Mesenchymal stem cell (in vitro differentiated cells and primary cell): ENCODE data around the gene ARVCF.
A peak's percentile ranks its signal among the peaks of the same experiment; 100 is the strongest.

ENCODE experiments used
- DNase-seq: peaks from one replicate; pipeline ENCODE4 v3.0.0-alpha.2; 2013
- H2AFZ ChIP-seq: one replicate; pipeline ENCODE4 v1.6.1; 2013; ENCODE audit warnings: low read depth, mild to moderate bottlenecking, control low read depth, inconsistent platforms, low read length, moderate library complexity
- H2AK5ac ChIP-seq: 2 replicates; pipeline ENCODE4 v1.6.1; 2013; ENCODE audit warnings: low read length, moderate library complexity, mild to moderate bottlenecking, inconsistent platforms; ENCODE audit not compliant: severe bottlenecking
- H2BK120ac ChIP-seq: one replicate; pipeline ENCODE4 v1.6.1; 2013; ENCODE audit warnings: low read depth, mild to moderate bottlenecking, inconsistent platforms, low read length, moderate library complexity
- H2BK12ac ChIP-seq, 2 experiments: one replicate each; pipeline ENCODE4 v1.6.1; 2013; ENCODE audit warnings: inconsistent platforms in 2 of 2, low read length in 2 of 2, mild to moderate bottlenecking in 2 of 2, moderate library complexity in 2 of 2, control low read depth in 1 of 2
- H2BK15ac ChIP-seq: one replicate; pipeline ENCODE4 v1.6.1; 2013; ENCODE audit warnings: mild to moderate bottlenecking, low read depth, inconsistent platforms; ENCODE audit not compliant: poor library complexity, severe bottlenecking
- H2BK5ac ChIP-seq: 2 replicates; pipeline ENCODE4 v1.6.1; 2013; ENCODE audit warnings: low read depth, mild to moderate bottlenecking, low read length, control low read depth, inconsistent platforms; ENCODE audit not compliant: poor library complexity, severe bottlenecking
- H3K14ac ChIP-seq, 2 experiments: one replicate each; pipeline ENCODE4 v1.6.1; 2013; ENCODE audit warnings: inconsistent platforms in 2 of 2, low read length in 2 of 2, control low read depth in 1 of 2, mild to moderate bottlenecking in 1 of 2, moderate library complexity in 1 of 2
- H3K18ac ChIP-seq, 2 experiments: one replicate each; pipeline ENCODE4 v1.6.1; 2013; ENCODE audit warnings: inconsistent platforms in 2 of 2, low read length in 2 of 2, control low read depth in 1 of 2, low read depth in 1 of 2, mild to moderate bottlenecking in 1 of 2
- H3K23ac ChIP-seq, 2 experiments: one replicate each; pipeline ENCODE4 v1.6.1; 2013; ENCODE audit warnings: inconsistent platforms in 2 of 2, low read length in 2 of 2, mild to moderate bottlenecking in 2 of 2, moderate library complexity in 2 of 2, control low read depth in 1 of 2
- H3K27ac ChIP-seq: 2 replicates; pipeline ENCODE4 v1.5.1; 2013; ENCODE audit warnings: mild to moderate bottlenecking, moderate library complexity, low read length, control low read depth, inconsistent platforms; ENCODE audit not compliant: poor library complexity, severe bottlenecking
- H3K27me3 ChIP-seq, 2 experiments: 2 replicates each; pipeline versions ENCODE4 v1.6.1 to v1.7.0; 2013; ENCODE audit warnings: low read length in 2 of 2, mild to moderate bottlenecking in 2 of 2, moderate library complexity in 2 of 2, control low read depth in 1 of 2, inconsistent platforms in 1 of 2; ENCODE audit not compliant: control insufficient read depth in 1 of 2, insufficient read depth in 1 of 2
- H3K36me3 ChIP-seq, 2 experiments: 2 replicates each; pipeline versions ENCODE4 v1.6.1 to v1.7.0; 2013; ENCODE audit warnings: low read length in 2 of 2, control low read depth in 1 of 2, inconsistent platforms in 1 of 2, low read depth in 1 of 2, mild to moderate bottlenecking in 1 of 2; ENCODE audit not compliant: insufficient read depth in 2 of 2, control insufficient read depth in 1 of 2
- H3K4ac ChIP-seq, 2 experiments: one replicate each; pipeline ENCODE4 v1.6.1; 2013; ENCODE audit warnings: inconsistent platforms in 2 of 2, low read length in 2 of 2, mild to moderate bottlenecking in 2 of 2, moderate library complexity in 2 of 2, control low read depth in 1 of 2, low read depth in 1 of 2
- H3K4me1 ChIP-seq: 2 replicates; pipeline ENCODE4 v1.6.1; 2013; ENCODE audit warnings: low read depth, low read length, control low read depth; ENCODE audit not compliant: control insufficient read depth, insufficient read depth
- H3K4me2 ChIP-seq: 2 replicates; pipeline ENCODE4 v1.6.1; 2013; ENCODE audit warnings: low read length, mild to moderate bottlenecking, inconsistent platforms; ENCODE audit not compliant: poor library complexity, severe bottlenecking
- H3K4me3 ChIP-seq, 2 experiments: 2 replicates each; pipeline versions ENCODE4 v1.5.1 to v1.7.0; 2013; ENCODE audit warnings: low read length in 2 of 2, mild to moderate bottlenecking in 2 of 2, control low read depth in 1 of 2, low read depth in 1 of 2; ENCODE audit not compliant: insufficient read depth in 1 of 2
- H3K79me1 ChIP-seq: replicated peaks from 2 replicates; pipeline ENCODE4 v1.6.1; 2013; ENCODE audit warnings: mild to moderate bottlenecking, control low read depth, low read length, inconsistent platforms; ENCODE audit not compliant: poor library complexity, severe bottlenecking
- H3K9ac ChIP-seq: 2 replicates; pipeline ENCODE4 v1.7.0; 2013; ENCODE audit warnings: mild to moderate bottlenecking, low read length, moderate library complexity
- H3K9me3 ChIP-seq: 2 replicates; pipeline ENCODE4 v1.7.0; 2013; ENCODE audit warnings: mild to moderate bottlenecking, low read length; ENCODE audit not compliant: control insufficient read depth
- H4K8ac ChIP-seq: one replicate; pipeline ENCODE4 v1.6.1; 2013; ENCODE audit warnings: inconsistent platforms, mild to moderate bottlenecking, low read length, moderate library complexity
- H4K91ac ChIP-seq: one replicate; pipeline ENCODE4 v1.6.1; 2013; ENCODE audit warnings: mild to moderate bottlenecking, low read length, inconsistent platforms
- WGBS: methylation state at CpG from one replicate; pipeline ENCODE4 v1.1.7; 2013; ENCODE audit warnings: mixed read lengths; 5-methylcytosine and 5-hydroxymethylcytosine counted together

The ARVCF gene

GRCh38 chr22:20015187-20015625 lies 1.4 kb downstream of the ARVCF start:
- no peak overlapping the region for H3K18ac ChIP-seq
- no peak overlapping the region for H3K4ac ChIP-seq
- no peak overlapping the region for H3K4me2 ChIP-seq
- H3K27me3 ChIP-seq = peaks cover 27 to 38% of the 10 kb centered on the region in 2 experiments
- no peak overlapping the region for H2BK12ac ChIP-seq
- H4K91ac ChIP-seq = no peak overlapping the region
- no peaks in the 10 kb centered on the region for H3K36me3 ChIP-seq
- peaks cover 3% of the 10 kb centered on the region for H3K79me1 ChIP-seq
- H2BK5ac ChIP-seq = no peak overlapping the region
- no peak overlapping the region for H3K9ac ChIP-seq
- H3K4me3 ChIP-seq = no peak overlapping the region
- H3K23ac ChIP-seq = no peak overlapping the region
- H2AK5ac ChIP-seq = no peak overlapping the region
- H3K27ac ChIP-seq = no peak overlapping the region
- H2AFZ ChIP-seq = no peak overlapping the region
- no peak overlapping the region for H2BK120ac ChIP-seq
- no peak overlapping the region for H3K14ac ChIP-seq
- no peak overlapping the region for H2BK15ac ChIP-seq
- WGBS = 86% methylated on average over 10 of the region's 10 CpGs
- DNase-seq = no peak
- H3K9me3 ChIP-seq = no peaks in the 10 kb centered on the region
- no peak overlapping the region for H4K8ac ChIP-seq
- H3K4me1 ChIP-seq = peaks cover 24% of the 10 kb centered on the region

DNA sequence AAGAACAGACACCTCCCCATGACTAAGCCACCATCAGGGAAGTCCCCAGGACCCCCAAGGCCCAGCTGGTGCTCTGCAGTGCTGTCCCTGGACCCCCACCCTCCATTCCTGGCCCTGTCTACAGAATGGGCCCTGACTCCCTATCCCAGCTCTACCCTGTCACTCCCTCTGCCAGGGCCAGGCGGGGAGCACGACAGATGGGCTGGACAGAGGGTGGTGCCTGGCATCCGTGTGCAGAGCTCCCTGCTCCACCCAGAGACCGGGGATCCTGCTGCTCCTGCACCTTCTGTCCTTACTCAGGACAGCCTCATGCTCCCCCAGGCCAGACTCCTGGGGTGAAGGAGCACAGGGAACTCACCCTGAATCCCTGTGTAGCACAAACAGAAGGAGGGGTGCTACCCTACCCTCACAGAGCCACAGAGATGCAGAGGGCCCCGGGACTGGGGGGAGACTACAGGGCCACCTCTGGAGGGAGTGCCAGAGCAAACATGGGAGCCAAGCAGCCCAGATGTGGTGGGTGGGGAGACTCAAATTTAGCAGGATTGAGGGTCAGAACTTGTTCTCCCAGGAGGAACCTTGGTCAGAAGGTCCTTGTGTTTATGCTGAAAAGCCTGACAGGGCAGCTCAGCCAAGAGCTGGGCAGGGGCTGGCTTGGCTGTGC lies 2.0 kb downstream of the ARVCF start:
- Histone ChIP-seq H3K9me3 (no peaks in the 10 kb centered on the region), H3K4ac (no peak overlapping the region), H2AFZ (no peak overlapping the region), H3K9ac (no peak overlapping the region), H2BK120ac (no peak overlapping the region), H3K27me3 (peaks cover 27 to 41% of the 10 kb centered on the region in 2 experiments), H3K4me3 (no peak overlapping the region), H3K4me2 (peak overlapping the region; percentile 30), H4K91ac (no peak overlapping the region), H3K23ac (no peak overlapping the region), H2BK15ac (no peak overlapping the region), H2BK5ac (no peak overlapping the region), H3K4me1 (peaks cover 23% of the 10 kb centered on the region), H4K8ac (no peak overlapping the region), H3K14ac (no peak overlapping the region), H2AK5ac (no peak overlapping the region), H3K18ac (no peak overlapping the region), H2BK12ac (no peak overlapping the region), H3K36me3 (no peaks in the 10 kb centered on the region), H3K27ac (no peak overlapping the region), H3K79me1 (peaks cover 3% of the 10 kb centered on the region)
- no peak for DNase-seq
- WGBS = 90% methylated on average over 5 of the region's 5 CpGs

DNA sequence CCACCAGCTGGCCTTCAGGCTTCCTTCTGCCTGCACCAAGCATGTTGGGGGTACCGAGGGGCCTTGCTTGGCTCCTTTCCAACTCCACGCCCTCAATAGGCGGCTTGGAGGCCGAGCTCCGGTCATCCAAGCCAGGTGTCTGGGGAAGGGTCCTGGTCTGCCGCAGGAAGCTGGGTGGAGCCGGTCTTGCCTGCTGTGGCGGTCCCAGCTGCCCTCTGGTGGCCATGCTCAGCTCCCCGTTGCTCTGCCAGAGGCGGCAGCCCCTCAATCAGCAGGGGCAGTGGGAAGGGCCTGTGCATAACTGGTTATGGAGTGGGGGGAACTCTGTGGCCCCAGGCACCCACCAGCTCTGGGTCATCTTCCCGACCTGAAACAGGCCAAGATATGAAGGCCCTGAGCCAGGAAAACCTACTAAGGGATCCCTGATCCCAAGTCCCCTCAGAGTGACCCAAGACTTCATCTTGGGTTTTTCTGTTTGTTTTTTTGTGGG lies 3.2 kb downstream of the ARVCF start:
- H4K8ac ChIP-seq = no peak overlapping the region
- H3K27ac ChIP-seq = no peak overlapping the region
- peak; percentile 60 for DNase-seq
- H2AFZ ChIP-seq = no peak overlapping the region
- H3K4ac ChIP-seq = no peak overlapping the region
- H3K4me2 ChIP-seq = no peak overlapping the region
- H2BK120ac ChIP-seq = no peak overlapping the region
- 4% methylated on average over 11 of the region's 11 CpGs for WGBS
- no peak overlapping the region for H2BK12ac ChIP-seq
- no peak overlapping the region for H3K23ac ChIP-seq
- H2AK5ac ChIP-seq = no peak overlapping the region
- no peak overlapping the region for H2BK15ac ChIP-seq
- no peak overlapping the region for H3K4me3 ChIP-seq
- peaks cover 3% of the 10 kb centered on the region for H3K79me1 ChIP-seq
- no peak overlapping the region for H4K91ac ChIP-seq
- peaks cover 24 to 34% of the 10 kb centered on the region in 2 experiments for H3K27me3 ChIP-seq
- H3K14ac ChIP-seq = no peak overlapping the region
- H3K36me3 ChIP-seq = no peaks in the 10 kb centered on the region
- H2BK5ac ChIP-seq = no peak overlapping the region
- no peaks in the 10 kb centered on the region for H3K9me3 ChIP-seq
- peaks cover 24% of the 10 kb centered on the region for H3K4me1 ChIP-seq
- no peak overlapping the region for H3K18ac ChIP-seq
- no peak overlapping the region for H3K9ac ChIP-seq

DNA sequence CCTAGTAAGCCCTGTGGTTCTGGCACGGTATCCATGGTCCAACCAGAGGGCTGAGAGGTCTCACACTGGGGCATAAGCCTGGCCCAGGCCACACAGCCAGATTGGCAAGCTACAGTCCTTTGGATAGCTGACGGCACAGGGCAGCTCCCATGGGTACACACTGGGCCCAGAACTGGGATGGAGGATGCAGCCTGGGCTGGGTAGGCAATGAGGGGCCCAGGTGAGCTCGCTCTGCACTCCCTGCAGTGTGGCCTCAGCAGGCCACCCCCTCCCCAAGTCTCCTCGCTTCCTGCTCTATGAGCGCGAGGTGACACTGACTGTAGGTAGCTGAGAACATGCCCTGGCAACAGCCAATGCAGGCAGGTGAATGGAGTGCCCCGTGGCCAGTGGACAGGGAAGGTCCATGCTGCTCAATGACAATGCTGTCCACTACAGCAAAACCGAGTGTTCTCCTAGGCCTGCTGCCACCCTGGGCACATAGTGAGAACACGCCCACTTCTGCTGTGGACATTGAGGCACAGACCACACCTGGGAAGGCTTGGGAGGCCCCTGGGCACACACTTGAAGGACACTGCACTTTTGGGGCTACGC lies 3.8 kb downstream of the ARVCF start:
- H4K91ac ChIP-seq = no peak overlapping the region

More for the DNA sequence above, 3.8 kb downstream of the ARVCF start:
- Histone ChIP-seq H3K9me3 (no peaks in the 10 kb centered on the region), H3K4me2 (no peak overlapping the region), H3K79me1 (peaks cover 3% of the 10 kb centered on the region), H3K4ac (no peak overlapping the region), H3K9ac (no peak overlapping the region), H3K23ac (no peak overlapping the region), H3K27ac (no peak overlapping the region), H3K4me3 (no peak overlapping the region), H3K14ac (peak overlapping the region in 1 of 2 experiments; percentile 50), H2AK5ac (peak overlapping the region; percentile 6), H2BK5ac (no peak overlapping the region), H3K4me1 (peaks cover 26% of the 10 kb centered on the region), H3K18ac (peak overlapping the region in 1 of 2 experiments; percentile 46), H3K27me3 (peaks cover 19 to 28% of the 10 kb centered on the region in 2 experiments), H3K36me3 (no peaks in the 10 kb centered on the region), H2BK12ac (no peak overlapping the region), H4K8ac (no peak overlapping the region), H2BK120ac (no peak overlapping the region), H2BK15ac (no peak overlapping the region), H2AFZ (peak overlapping the region; percentile 6)
- WGBS = 89% methylated on average over 10 of the region's 10 CpGs
- no peak for DNase-seq
